ENCODE measurements around the gene DMC1. TPM values are rescaled to one million over a fixed set of nuclear protein-coding genes. Genes with fewer than 3 reads are reported as not detected.
"Not testable (repeated sequence)": the region's sequence is repeated elsewhere in the genome, so short reads cannot be mapped to it uniquely, and the experiment has no call there.

The DMC1 gene
- total RNA-seq, 1 donor from 2014 or later = 1.3 TPM

DNA sequence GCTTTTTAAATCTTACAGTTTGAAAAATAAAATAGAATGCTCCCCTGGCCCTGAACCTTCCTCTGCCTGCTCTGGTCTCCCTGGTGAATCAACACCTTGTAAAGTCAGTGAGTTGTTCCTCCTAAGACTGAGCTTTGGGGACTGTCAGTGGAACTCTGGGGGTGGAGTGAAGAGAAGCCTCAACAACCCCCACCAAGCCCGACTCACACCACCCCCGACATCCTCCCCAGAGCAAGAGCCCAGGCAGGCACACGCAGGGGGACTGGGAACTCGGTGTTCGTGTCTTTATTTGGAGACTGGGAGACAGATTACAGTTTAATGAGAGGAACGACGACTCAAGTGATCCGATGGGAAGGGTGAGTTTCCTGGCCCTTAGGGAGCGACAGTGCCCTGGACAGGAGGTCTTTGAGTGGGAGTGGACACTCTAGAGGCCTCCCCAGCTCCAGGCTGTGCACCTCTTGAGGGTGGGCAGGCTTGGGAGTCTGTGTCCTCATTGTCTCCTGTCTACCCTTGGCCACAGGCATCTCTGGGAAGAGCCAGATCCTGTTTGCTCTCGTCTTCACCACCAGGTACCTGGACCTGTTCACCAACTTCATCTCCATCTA, 95.9 kb downstream of the DMC1 start:
- no peak for DNase-seq (ENCODE audit: extremely low read depth, low read depth, low spot score)

DNA sequence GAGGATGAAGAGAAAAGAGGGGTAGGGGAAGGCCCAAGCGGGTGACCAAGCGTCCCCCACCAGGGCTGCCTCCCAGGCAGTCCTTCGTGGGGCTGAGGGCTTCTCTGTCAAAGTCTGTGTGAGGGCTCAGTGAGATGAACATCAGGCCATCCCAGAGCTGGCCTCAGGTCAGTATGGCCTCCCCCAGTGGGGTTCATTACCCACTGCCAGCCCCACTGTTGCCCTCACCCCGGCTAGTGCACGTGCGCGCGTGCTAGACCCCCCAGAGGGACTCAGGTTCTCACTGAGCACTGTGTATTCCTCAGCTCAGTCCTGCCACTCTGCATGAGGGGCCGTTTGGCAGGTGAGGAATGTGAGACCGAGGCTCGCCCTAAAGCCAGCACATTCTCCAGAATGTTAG, 98.7 kb downstream of the DMC1 start:
- DNase-seq (ENCODE audit: extremely low read depth, low read depth, low spot score) = no peak

DNA sequence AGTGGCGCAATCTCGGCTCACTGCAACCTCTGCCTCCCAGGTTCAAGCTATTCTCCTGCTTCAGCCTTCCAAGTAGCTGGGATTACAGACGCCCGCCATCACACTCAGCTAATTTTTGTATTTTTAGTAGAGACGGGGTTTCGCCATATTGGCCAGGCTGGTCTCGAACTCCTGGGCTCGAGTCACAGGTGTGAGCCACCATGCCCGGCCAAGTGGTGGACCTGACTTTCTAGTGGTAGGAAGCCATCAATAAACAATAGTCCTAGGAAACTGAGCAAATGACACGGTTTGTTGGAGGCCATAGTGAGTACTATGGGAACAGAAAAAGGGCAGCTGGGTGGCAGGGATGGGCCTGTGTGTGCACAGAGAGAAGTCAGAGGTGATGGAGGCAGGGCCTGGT, 99.8 kb downstream of the DMC1 start:
- DNase-seq (ENCODE audit: extremely low read depth, low read depth, low spot score) = not testable (repeated sequence)

DNA sequence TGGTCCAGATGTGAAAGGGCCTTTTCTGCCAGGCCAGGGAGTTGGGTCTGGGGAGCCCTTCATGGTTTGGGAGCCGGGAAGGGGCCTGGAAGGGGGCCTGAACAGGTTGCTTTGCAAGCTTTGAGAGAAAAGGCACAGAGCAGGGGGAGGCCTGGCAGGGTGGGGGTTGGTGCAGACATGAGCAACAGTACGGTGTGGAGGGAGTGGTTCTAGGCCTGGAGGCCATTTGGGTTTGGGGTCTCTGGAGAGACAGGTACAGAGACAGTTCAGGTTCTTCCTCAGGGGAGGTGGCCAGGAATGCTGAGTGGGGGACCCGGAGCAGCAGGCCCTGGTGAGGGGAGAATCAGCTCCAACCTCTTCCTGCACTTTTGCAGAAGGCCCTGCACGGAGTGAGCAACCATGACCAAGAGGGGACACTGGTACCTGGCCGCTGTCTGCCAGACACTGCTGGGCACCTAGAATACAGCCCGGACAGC, 100.6 kb downstream of the DMC1 start:
- no peak for DNase-seq (ENCODE audit: extremely low read depth, low read depth, low spot score)

Other genes starting within 250 kb of the DMC1 start
- not detected in 2 replicates for gene KCNJ4, start 115.0 kb downstream of the DMC1 start, total RNA-seq
- 36.2 and 61.1 TPM in 2 replicates for gene KDELR3, start 102.1 kb downstream of the DMC1 start, total RNA-seq
- 214 and 364 TPM in 2 replicates for gene DDX17, start 63.9 kb downstream of the DMC1 start, total RNA-seq
- 1.9 and 3.3 TPM in 2 replicates for gene FAM227A, start 86.2 kb upstream of the DMC1 start, total RNA-seq
- 23.7 and 28.0 TPM in 2 replicates for gene CBY1, start 86.5 kb upstream of the DMC1 start, total RNA-seq
- 38.9 and 57.0 TPM in 2 replicates for gene TOMM22, start 111.8 kb upstream of the DMC1 start, total RNA-seq
- 64.8 and 78.3 TPM in 2 replicates for gene JOSD1, start 130.8 kb upstream of the DMC1 start, total RNA-seq
- gene GTPBP1, start 135.8 kb upstream of the DMC1 start, total RNA-seq = 27.0 and 45.6 TPM in 2 replicates
- gene SUN2, start 185.8 kb upstream of the DMC1 start, total RNA-seq = 79.8 and 153 TPM in 2 replicates
- gene DNAL4, start 224.0 kb upstream of the DMC1 start, total RNA-seq = 14.6 and 20.2 TPM in 2 replicates

Data from glomerular endothelial cell (primary cell).